Erythroblast (primary cell): ENCODE measurements around the gene ARAP1.

Experiments
- GATA1 ChIP-seq: IDR thresholded peaks from 2 replicates; pipeline ENCODE4 v1.6.1; 2011; ENCODE audit warnings: low read depth, mild to moderate bottlenecking, control low read depth, low read length, moderate library complexity
- POLR2A ChIP-seq: IDR thresholded peaks from 2 replicates; pipeline ENCODE4 v1.6.1; 2011; ENCODE audit warnings: mild to moderate bottlenecking, low read length

DNA sequence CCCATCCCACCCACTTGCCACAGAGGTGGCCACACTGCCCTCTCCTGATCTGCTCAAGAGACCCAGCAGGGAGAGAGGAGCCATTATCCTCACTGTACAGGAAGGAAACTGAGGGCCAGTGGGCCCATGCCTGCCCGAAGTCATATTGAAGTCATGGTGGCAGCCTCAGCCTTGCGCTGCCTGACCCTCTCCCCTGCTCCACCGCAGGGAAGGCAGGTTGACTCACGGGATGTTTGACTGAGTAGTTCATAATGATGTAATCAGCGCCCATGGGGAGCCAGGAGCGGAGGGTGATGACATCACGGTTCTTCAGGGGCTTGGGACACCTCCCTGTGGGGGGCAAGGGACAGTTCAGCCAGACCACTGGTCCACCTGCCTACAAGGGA is 6.1 kb upstream of the ARAP1 start:
- TF ChIP-seq POLR2A (no peak), GATA1 (no peak)
